Measurements from ENCODE around the gene PQBP1.

GRCh38 chrX:48911412-48912182 is 13.9 kb downstream of the PQBP1 start, which contains the start of gene SLC35A2:
- no peak for TF ChIP-seq CTCF (IDR thresholded peaks at IDR 0.05; ENCODE audit: low read length)
- no peak for TF ChIP-seq EZH2 (optimal IDR thresholded peaks at IDR 0.05; ENCODE audit: low read depth, low read length)
- no peak for TF ChIP-seq EZH2phosphoT487 (IDR thresholded peaks at IDR 0.05; ENCODE audit: low read length)
